ENCODE measurements around the gene TAF5L.

DNA sequence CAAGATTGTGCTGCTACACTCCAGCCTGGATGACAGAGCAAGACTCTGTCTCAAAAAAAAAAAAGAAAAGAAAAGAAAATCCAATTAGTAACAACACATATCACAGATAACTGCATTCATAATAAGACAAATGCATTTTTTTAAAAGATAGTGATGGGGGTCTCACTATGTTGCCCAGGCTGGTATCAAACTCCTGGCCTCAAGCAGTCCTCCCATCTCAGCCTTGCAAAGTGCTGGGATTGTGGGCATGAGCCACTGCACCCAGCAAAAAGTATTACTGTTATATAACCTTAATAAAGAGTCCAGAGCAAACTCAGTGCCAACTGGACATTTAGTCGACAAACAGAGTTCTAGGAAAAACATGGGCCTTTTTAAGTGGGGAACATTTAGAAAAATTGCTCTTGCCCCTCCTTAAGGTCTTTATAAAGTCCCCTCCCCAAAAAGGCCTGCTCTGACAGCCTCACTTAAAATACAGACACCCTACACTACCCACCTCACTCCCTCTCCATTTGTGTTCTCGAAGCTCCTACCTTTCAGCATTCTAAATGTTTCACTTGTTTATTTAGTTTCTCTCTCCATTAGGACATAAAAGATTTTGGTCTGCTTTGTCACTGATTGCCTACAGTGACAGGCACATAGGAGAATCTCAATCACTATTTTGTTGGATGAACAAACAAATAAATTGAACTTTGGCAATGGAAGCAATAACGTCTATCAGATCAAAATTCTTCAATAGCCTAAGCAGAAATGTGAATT is 74.9 kb downstream of the TAF5L start:
- TF ChIP-seq EZH2 (IDR thresholded peaks at IDR 0.05; ENCODE audit: borderline replicate concordance, control insufficient read depth, low read depth, low read length) = no peak
- no peak for TF ChIP-seq EP300 (IDR thresholded peaks at IDR 0.05; ENCODE audit: borderline replicate concordance in 1 of 2, control insufficient read depth in 1 of 2, low read depth in 2 of 2, low read length in 2 of 2)
- TF ChIP-seq, protein P1, sequence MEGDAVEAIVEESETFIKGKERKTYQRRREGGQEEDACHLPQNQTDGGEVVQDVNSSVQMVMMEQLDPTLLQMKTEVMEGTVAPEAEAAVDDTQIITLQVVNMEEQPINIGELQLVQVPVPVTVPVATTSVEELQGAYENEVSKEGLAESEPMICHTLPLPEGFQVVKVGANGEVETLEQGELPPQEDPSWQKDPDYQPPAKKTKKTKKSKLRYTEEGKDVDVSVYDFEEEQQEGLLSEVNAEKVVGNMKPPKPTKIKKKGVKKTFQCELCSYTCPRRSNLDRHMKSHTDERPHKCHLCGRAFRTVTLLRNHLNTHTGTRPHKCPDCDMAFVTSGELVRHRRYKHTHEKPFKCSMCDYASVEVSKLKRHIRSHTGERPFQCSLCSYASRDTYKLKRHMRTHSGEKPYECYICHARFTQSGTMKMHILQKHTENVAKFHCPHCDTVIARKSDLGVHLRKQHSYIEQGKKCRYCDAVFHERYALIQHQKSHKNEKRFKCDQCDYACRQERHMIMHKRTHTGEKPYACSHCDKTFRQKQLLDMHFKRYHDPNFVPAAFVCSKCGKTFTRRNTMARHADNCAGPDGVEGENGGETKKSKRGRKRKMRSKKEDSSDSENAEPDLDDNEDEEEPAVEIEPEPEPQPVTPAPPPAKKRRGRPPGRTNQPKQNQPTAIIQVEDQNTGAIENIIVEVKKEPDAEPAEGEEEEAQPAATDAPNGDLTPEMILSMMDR (IDR thresholded peaks at IDR 0.05 in 2 of 3, conservative IDR thresholded peaks at IDR 0.05 in 1 of 3; ENCODE audit: control insufficient read depth in 2 of 3, extremely low read depth in 1 of 3, insufficient read depth in 1 of 3, low read depth in 3 of 3, low read length in 3 of 3) = no peak

Measured in GM12878 (cell line).